ENCODE results near the gene TMEM40. TPM values are rescaled to one million over a fixed set of nuclear protein-coding genes. Genes with fewer than 3 reads are reported as not detected.

Gene TMEM40
- total RNA-seq, 1 donor from 2014 or later, result not detected

- no peaks in the 10 kb centered on the region for H3K36me3 Mint-ChIP-seq (ENCODE audit: insufficient read depth)
- no peak for TF ChIP-seq CTCF (IDR thresholded peaks at IDR 0.05; ENCODE audit: unreplicated experiment)
- H3K9me3 Mint-ChIP-seq (ENCODE audit: low read depth), result no peaks in the 10 kb centered on the region
- no peak overlapping the region for H3K4me3 Mint-ChIP-seq (ENCODE audit: low read depth)
- no peak overlapping the region for H3K27ac Mint-ChIP-seq
- no peaks in the 10 kb centered on the region for H3K4me1 Mint-ChIP-seq (ENCODE audit: low read depth)
- DNase-seq (ENCODE audit: low spot score, unreplicated experiment), result no peak
- no peaks in the 10 kb centered on the region for H3K27me3 Mint-ChIP-seq
These were observed 58.3 kb downstream of the TMEM40 start for GRCh38 chr3:12700800-12701199.

GRCh38 chr3:12695916-12696315, 63.1 kb downstream of the TMEM40 start:
- Mint-ChIP-seq H3K36me3 (ENCODE audit: insufficient read depth) (no peaks in the 10 kb centered on the region), H3K4me1 (ENCODE audit: low read depth) (peaks cover 1% of the 10 kb centered on the region), H3K4me3 (ENCODE audit: low read depth) (no peak overlapping the region), H3K27ac (no peak overlapping the region), H3K9me3 (ENCODE audit: low read depth) (no peaks in the 10 kb centered on the region), H3K27me3 (no peaks in the 10 kb centered on the region)
- no peak for DNase-seq (ENCODE audit: low spot score, unreplicated experiment)
- no peak for TF ChIP-seq CTCF (IDR thresholded peaks at IDR 0.05; ENCODE audit: unreplicated experiment)

- no peak for TF ChIP-seq CTCF (IDR thresholded peaks at IDR 0.05; ENCODE audit: unreplicated experiment)
- Mint-ChIP-seq H3K36me3 (ENCODE audit: insufficient read depth) (no peaks in the 10 kb centered on the region), H3K4me1 (ENCODE audit: low read depth) (peaks cover 1% of the 10 kb centered on the region), H3K9me3 (ENCODE audit: low read depth) (no peaks in the 10 kb centered on the region), H3K27ac (no peak overlapping the region), H3K27me3 (no peaks in the 10 kb centered on the region), H3K4me3 (ENCODE audit: low read depth) (no peak overlapping the region)
- no peak for DNase-seq (ENCODE audit: low spot score, unreplicated experiment)
These were observed 63.9 kb downstream of the TMEM40 start for GRCh38 chr3:12695112-12695511.

- H3K4me3 Mint-ChIP-seq (ENCODE audit: low read depth), result no peak overlapping the region
- H3K4me1 Mint-ChIP-seq (ENCODE audit: low read depth), result peaks cover 1% of the 10 kb centered on the region
- no peaks in the 10 kb centered on the region for H3K9me3 Mint-ChIP-seq (ENCODE audit: low read depth)
- DNase-seq (ENCODE audit: low spot score, unreplicated experiment), result no peak
- no peak overlapping the region for H3K27ac Mint-ChIP-seq
- no peaks in the 10 kb centered on the region for H3K27me3 Mint-ChIP-seq
- H3K36me3 Mint-ChIP-seq (ENCODE audit: insufficient read depth), result no peaks in the 10 kb centered on the region
- no peak for TF ChIP-seq CTCF (IDR thresholded peaks at IDR 0.05; ENCODE audit: unreplicated experiment)
These were observed 66.6 kb downstream of the TMEM40 start for GRCh38 chr3:12692444-12692843.

GRCh38 chr3:12689997-12690711, 68.9 kb downstream of the TMEM40 start:
- peaks cover 1% of the 10 kb centered on the region for H3K4me1 Mint-ChIP-seq (ENCODE audit: low read depth)
- H3K27me3 Mint-ChIP-seq, result no peaks in the 10 kb centered on the region
- DNase-seq (ENCODE audit: low spot score, unreplicated experiment), result no peak
- no peak overlapping the region for H3K27ac Mint-ChIP-seq
- H3K36me3 Mint-ChIP-seq (ENCODE audit: insufficient read depth), result no peaks in the 10 kb centered on the region
- no peaks in the 10 kb centered on the region for H3K9me3 Mint-ChIP-seq (ENCODE audit: low read depth)
- no peak for TF ChIP-seq CTCF (IDR thresholded peaks at IDR 0.05; ENCODE audit: unreplicated experiment)
- no peak overlapping the region for H3K4me3 Mint-ChIP-seq (ENCODE audit: low read depth)
